GM12865 (cell line): ENCODE data around the gene ADGRB2.
A peak's percentile ranks its signal among the peaks of the same experiment; 100 is the strongest.

ENCODE experiments used
- DNase-seq: peaks from one replicate; pipeline ENCODE4 v3.0.0; 2010; ENCODE audit warnings: low read depth
- H3K4me3 ChIP-seq: 2 replicates; pipeline ENCODE4 v1.5.1; 2011; ENCODE audit warnings: mild to moderate bottlenecking, low read depth, low read length, control low read depth
- TF ChIP-seq, protein P1 (sequence below): IDR thresholded peaks from 2 replicates; pipeline ENCODE4 v1.5.1; 2011; ENCODE audit warnings: low read length, control low read depth, low read depth, inconsistent platforms; ENCODE audit not compliant: insufficient read depth; ENCODE audit errors: missing control alignments

ADGRB2 gene

DNA sequence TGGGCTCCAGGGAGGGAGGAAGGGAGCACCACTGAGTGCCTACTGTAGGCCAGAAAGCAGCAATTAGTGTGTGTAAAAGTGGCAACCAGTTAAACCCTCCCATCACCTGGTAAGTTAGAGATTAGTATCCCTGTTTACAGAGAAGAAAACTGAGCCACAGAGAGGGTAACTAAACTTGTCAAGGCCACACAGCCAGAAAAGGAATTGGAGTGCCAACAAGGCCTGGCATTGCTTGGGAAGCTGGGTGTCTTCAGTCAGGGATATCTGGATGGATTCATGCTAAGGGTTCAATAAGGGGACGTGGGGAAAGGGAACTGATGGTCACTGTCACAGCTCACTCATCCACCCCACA is 23.6 kb upstream of the ADGRB2 start:
- TF ChIP-seq, protein P1, sequence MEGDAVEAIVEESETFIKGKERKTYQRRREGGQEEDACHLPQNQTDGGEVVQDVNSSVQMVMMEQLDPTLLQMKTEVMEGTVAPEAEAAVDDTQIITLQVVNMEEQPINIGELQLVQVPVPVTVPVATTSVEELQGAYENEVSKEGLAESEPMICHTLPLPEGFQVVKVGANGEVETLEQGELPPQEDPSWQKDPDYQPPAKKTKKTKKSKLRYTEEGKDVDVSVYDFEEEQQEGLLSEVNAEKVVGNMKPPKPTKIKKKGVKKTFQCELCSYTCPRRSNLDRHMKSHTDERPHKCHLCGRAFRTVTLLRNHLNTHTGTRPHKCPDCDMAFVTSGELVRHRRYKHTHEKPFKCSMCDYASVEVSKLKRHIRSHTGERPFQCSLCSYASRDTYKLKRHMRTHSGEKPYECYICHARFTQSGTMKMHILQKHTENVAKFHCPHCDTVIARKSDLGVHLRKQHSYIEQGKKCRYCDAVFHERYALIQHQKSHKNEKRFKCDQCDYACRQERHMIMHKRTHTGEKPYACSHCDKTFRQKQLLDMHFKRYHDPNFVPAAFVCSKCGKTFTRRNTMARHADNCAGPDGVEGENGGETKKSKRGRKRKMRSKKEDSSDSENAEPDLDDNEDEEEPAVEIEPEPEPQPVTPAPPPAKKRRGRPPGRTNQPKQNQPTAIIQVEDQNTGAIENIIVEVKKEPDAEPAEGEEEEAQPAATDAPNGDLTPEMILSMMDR = no peak
- peak overlapping the region; percentile 58 for H3K4me3 ChIP-seq
- no peak for DNase-seq

DNA sequence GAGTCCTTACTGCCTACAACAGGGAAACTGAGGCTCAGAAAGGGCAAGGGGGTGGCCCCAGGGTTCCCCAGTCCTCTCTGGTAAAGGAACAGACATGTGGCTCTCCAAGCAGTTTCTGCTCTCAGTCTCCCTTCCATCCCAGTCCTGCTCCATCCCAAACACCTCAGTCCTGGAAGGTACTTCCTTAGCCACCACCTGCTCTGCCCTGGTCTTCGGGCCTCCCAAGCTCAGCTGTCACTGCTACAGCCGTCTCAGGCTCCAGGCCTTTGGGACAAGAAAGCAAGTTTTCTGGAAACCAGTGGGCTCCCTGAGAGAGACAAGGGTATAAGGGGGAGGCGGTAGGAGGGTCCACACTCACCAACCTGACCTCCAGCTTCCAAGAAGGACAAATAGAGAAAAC is 23.1 kb upstream of the ADGRB2 start:
- no peak overlapping the region for H3K4me3 ChIP-seq
- DNase-seq = no peak
- TF ChIP-seq, protein P1 = no peak

GRCh38 chr1:31786366-31787060 is 22.4 kb upstream of the ADGRB2 start:
- no peak overlapping the region for H3K4me3 ChIP-seq
- no peak for DNase-seq
- TF ChIP-seq, protein P1 = no peak

DNA sequence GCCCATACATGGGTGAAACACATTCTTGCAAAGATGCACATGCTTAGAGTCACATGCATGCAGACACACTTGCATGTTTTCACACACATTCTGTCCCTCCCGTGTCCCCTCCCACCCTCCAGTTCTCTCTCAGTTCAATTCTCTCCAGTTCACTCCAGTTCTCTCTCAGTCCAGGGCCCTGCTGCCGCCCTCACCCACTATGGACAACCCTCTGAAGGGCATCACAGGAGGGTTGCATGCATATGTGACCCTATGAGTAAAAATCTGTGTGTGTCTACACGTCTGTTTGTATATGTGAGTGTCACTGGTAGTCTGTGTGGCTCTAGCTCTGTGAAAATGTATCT is 21.8 kb upstream of the ADGRB2 start:
- no peak overlapping the region for H3K4me3 ChIP-seq
- DNase-seq = no peak
- TF ChIP-seq, protein P1 = no peak

DNA sequence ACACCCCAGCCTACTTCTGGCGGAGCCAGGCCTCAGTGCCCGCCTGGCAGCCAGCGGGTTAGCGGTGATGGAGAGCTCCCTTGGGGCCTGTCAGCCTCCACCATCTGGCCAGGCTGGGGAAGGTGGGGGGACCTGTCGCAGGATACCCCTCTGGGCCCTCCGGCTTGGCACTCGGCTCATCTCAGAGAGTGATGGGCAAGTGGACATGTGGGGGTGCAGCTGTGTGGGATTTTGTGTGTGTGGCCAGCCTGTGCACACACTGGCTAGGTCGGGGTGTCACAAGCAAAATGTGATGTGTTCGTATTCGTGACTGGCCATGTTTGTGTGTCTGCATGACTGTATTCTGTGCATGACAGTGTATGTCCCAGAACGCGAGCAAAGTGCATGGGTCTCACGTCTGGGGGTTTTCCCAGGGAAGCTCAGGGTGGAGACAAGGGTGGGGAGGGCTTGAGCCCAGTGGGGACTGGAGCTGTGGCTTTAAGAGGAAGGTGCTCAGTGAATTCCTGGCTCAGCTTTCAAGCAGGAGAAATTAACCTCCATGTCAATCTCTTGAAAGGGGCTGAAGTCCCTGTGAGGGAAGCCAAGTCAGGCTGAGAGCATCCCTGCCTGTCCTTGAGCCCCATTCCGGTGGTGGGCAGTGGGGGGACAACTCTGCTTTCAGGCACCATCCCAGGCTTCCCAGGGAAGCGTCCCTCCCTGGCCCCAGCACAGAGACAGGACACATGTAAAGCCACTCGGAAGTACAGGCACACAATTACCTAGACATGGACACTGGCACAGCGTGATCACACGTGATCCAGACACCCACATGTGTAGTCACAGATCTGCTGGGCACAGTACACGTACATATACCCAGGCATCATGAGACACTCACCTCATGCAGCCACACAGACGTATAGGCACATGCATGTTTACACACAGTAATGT is 21.1 kb upstream of the ADGRB2 start:
- H3K4me3 ChIP-seq = no peak overlapping the region
- DNase-seq = peak; percentile 37
- TF ChIP-seq, protein P1 = no peak

- DNase-seq = no peak
- TF ChIP-seq, protein P1 = no peak
- no peak overlapping the region for H3K4me3 ChIP-seq
Measured at GRCh38 chr1:31784356-31785019, 20.3 kb upstream of the ADGRB2 start.
